ENCODE results near the gene REEP5.

The REEP5 gene

DNA sequence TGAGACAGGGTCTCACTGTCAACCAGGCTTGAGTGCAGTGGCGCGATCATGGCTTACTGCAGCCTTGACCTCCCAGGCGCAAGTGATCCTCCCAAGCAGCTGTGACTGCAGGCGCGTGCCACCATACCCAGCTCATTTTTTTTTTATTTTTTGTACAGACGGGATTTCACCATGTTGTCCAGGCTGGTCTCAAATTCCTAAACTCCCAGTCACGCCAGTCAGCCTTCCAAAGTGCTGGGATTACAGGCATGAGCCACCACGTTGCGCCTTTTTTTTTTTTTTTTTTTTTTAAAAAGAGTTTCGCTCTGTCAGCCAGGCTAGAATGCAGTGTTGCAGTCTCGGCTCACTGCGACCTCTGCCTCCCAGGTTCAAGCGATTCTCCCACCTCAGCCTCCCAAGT lies 88.1 kb downstream of the REEP5 start:
- DNase-seq (ENCODE audit: low spot score): no peak

DNA sequence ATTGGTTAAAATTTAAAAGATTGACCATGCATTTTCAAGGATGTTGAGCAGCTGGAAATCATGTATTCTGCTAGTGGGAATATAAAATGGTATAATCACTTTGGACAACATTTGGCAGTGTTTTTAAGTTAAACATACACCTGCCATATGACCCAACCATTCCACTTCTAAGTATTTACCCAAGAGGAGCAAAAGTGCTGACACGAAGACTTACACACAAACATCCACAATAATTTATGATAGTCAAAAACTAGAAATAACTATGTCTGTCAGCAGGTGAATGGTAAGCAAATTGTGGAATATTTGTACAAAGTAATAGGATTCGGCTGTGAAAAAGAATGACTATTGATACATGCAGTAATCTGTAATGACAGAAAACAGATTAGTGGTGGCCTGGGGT lies 91.6 kb downstream of the REEP5 start:
- no peak for DNase-seq (ENCODE audit: low spot score)

Measured in kidney tubule cell (primary cell).